H4 (cell line): ENCODE results near the gene DOCK1. TPM values are rescaled to one million over a fixed set of nuclear protein-coding genes. Genes with fewer than 3 reads are reported as not detected.

Experiments
- DNase-seq: peaks from one replicate; pipeline ENCODE4 v3.0.0-alpha.2; 2015; ENCODE audit warnings: low spot score
- total RNA-seq: library from RNA; depleted of rRNA; stranded (reverse); fragments of >200 nt; shearing (Covaris generic); gene quantifications from 2 replicates; pipeline ENCODE4 v1.2.3, GENCODE V29; 2014

DOCK1 gene
- total RNA-seq, 1 experiment from 2014 or later: 34.4 TPM

GRCh38 chr10:127216274-127216673 lies 311.0 kb downstream of the DOCK1 start:
- DNase-seq: no peak

- peak; percentile 47 for DNase-seq
Measured at GRCh38 chr10:127216786-127217185, 311.6 kb downstream of the DOCK1 start.

- DNase-seq: no peak
Measured at GRCh38 chr10:127218658-127219057, 313.4 kb downstream of the DOCK1 start.

GRCh38 chr10:127221281-127221680 lies 316.1 kb downstream of the DOCK1 start:
- DNase-seq: no peak

GRCh38 chr10:127227027-127227426 lies 321.8 kb downstream of the DOCK1 start:
- no peak for DNase-seq

GRCh38 chr10:127227663-127228062 lies 322.4 kb downstream of the DOCK1 start:
- no peak for DNase-seq

- DNase-seq: no peak
Measured at GRCh38 chr10:127228195-127228787, 323.1 kb downstream of the DOCK1 start.

GRCh38 chr10:127234306-127234800 lies 329.1 kb downstream of the DOCK1 start:
- DNase-seq: no peak

- no peak for DNase-seq
Measured at GRCh38 chr10:127236266-127236665, 331.0 kb downstream of the DOCK1 start.

GRCh38 chr10:127242914-127243313 lies 337.7 kb downstream of the DOCK1 start:
- no peak for DNase-seq

- DNase-seq: peak; percentile 15
Measured at GRCh38 chr10:127243490-127244272, 338.5 kb downstream of the DOCK1 start.

GRCh38 chr10:127245456-127245855 lies 340.2 kb downstream of the DOCK1 start:
- no peak for DNase-seq

GRCh38 chr10:127250031-127250430 lies 344.8 kb downstream of the DOCK1 start:
- no peak for DNase-seq

GRCh38 chr10:127252818-127253217 lies 347.6 kb downstream of the DOCK1 start:
- no peak for DNase-seq

- DNase-seq: no peak
Measured at GRCh38 chr10:127254276-127254675, 349.0 kb downstream of the DOCK1 start.

GRCh38 chr10:127257395-127257794 lies 352.2 kb downstream of the DOCK1 start:
- no peak for DNase-seq

- DNase-seq: no peak
Measured at GRCh38 chr10:127259347-127259746, 354.1 kb downstream of the DOCK1 start.

- no peak for DNase-seq
Measured at GRCh38 chr10:127262606-127263005, 357.4 kb downstream of the DOCK1 start.

GRCh38 chr10:127265288-127265687 lies 360.1 kb downstream of the DOCK1 start:
- DNase-seq: no peak

GRCh38 chr10:127266431-127266830 lies 361.2 kb downstream of the DOCK1 start:
- DNase-seq: no peak

GRCh38 chr10:127267442-127267841 lies 362.2 kb downstream of the DOCK1 start:
- DNase-seq: no peak

- DNase-seq: no peak
Measured at GRCh38 chr10:127272076-127272475, 366.8 kb downstream of the DOCK1 start.

- DNase-seq: no peak
Measured at GRCh38 chr10:127275272-127275671, 370.0 kb downstream of the DOCK1 start.
